Endometrial microvascular endothelial cells (primary cell): Measurements from ENCODE around the gene BCAS3. TPM values are rescaled to one million over a fixed set of nuclear protein-coding genes. Genes with fewer than 3 reads are reported as not detected.
"Not testable (repeated sequence)": the region's sequence is repeated elsewhere in the genome, so short reads cannot be mapped to it uniquely, and the experiment has no call there.

Experiments
- in situ Hi-C: cut with HindIII; loops from 2 replicates; pipeline ENCODE4 v1.10.0; 2017; ENCODE audit warnings: low sequenced_read_pairs, low pct_unique_long_range_greater_than_20kb; ENCODE audit errors: inconsistent ontology term
- total RNA-seq: library from RNA; depleted of rRNA; stranded (reverse); fragments of >200 nt; gene quantifications from one replicate; pipeline ENCODE4 v1.2.3, GENCODE V29; 2015; ENCODE audit errors: inconsistent ontology term

The BCAS3 gene
- total RNA-seq, 1 donor from 2014 or later, result 21.2 TPM

DNA sequence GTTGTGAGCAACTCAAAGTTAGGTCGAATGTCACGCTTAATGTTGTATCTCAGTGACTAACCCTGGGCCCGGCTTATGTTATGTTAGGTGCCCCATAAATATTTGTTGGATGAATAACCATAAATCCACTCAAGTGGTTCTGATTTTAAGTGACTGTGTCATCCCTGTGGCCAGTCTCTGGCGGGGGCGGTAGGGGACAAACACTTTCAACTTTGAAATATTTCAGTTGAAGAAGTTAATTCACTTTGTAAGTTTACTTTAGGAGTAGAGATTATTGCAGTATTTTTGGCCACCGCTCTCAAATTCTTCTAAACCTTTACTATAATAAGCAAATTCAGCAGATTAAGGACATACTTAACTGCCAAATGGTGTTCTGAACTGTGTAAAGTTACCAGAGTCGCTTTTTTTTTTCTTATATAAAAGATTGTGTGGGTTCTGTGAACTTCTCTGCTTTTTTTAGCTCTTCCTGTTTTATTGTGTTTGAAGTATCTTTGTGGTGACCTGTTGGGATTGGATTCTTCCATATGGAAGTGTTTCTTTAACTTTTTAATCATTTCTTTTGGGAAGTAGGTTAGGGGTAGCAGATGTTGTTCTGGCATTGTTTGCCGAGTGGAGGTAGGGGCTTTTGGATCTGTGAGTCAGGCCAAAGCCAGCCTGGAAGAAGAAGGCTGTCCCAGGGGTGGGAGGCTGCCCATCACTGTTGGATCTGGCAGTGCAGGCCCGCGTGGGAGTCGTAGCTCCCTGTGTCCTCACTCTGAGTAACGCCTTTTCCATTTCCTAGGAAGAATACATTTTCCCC, 660.5 kb downstream of the BCAS3 start:
- in situ Hi-C loops, result no loop called here

DNA sequence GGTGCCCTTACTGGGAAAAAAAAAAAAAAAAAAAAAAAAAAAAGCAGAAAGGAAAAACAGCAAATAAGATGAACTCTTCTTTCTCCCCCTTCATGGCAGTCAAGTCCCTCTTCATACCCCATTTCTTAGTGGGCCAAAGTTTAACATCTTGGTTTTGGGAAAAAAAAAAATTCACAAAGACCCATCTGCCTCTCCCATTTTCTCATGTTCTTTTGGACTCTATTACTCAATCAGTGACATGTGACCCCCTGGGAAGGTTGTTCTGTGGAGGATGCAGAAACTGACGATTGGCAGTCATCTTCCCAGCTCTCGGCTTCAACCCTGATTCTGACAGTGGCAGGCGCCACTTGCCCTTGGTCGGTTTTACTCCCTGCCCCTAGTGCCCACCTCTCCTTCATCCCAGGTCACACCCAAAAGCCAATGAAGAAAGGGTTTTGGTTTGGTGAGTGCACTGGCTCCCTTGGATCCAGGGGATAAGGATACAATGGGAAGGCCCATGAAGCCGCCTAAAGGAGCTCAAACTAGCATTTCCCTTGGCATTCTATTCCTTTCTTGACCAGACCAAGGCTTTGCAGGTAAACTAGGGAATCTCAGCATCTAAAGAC, 661.3 kb downstream of the BCAS3 start:
- in situ Hi-C loops, result no loop called here

DNA sequence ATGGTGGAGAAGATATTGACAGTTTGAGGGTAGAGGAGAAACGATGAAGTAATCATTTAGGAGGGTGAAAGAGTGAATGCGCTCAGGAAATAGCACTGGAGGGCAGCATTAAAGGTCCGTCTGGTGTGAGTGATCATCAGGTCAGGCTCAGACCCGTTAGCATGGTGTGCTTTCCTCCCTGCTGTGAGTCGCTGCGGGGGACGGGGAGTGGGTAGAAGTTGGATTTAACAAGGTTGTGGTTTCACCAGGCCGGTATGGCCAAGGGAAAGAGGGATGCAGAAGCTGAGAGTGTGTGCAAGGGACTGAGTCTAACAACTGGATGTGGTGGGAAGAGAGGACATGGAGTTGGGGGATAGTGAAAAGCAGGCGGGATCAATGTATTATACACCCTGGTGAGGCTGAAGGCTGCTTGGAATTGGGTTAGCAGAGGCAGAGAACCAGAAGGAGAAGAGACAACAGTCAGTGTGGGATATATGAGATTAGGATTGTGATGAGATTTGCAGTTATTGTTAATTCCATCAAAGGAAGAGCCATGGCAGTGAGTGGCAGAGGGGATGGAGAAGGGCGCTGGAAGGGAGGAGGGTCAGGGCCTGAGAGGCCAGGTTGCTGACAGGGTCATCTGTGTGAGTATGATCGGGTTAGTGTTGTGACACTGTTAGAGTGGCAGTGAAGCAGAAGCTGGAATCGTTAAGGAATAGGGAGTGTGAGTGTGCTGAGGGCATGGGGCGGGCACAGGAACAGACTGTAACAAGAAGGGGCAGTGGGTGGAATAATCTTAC, 663.0 kb downstream of the BCAS3 start:
- in situ Hi-C loops, result no loop called here

DNA sequence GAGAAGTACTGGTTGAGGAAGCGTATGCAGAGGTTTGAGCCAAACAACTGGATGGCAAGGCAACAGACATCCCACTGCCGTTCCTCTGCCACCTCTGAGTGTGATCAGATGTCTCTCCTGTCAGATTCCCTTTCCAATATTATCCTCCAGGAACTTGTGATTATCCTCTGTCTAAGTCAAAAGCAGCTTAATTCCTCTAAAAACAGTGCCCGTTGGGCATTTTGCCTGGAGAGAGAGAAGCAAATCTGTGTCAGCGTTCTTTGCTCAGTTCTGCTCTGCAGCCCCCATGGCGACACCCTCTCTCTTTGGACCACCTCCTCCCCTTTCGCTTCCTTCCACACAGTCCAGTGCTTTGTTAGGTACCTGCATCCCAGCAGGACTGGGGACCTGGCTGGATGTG, 665.9 kb downstream of the BCAS3 start:
- in situ Hi-C loops, result no loop called here

DNA sequence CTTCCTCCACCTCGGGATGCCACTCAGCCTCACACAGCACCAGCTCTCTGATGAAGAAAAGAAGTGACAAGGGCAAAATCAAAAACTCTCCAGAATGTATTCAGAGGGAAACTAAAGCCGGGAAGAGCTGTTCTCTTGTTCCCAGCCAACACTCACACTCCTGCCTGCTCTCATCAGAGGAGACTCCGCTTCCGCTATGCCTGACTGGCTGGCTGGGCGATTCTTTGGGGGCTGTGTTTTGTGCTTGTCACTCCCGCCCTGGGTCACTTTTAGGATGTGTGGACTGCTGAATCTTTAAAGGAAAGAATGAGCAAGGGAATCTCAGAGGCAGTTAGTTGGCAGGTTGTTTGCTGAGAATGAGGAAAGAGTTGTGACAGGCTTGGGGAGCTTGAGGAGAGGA, 667.4 kb downstream of the BCAS3 start:
- in situ Hi-C loops, result no loop called here

DNA sequence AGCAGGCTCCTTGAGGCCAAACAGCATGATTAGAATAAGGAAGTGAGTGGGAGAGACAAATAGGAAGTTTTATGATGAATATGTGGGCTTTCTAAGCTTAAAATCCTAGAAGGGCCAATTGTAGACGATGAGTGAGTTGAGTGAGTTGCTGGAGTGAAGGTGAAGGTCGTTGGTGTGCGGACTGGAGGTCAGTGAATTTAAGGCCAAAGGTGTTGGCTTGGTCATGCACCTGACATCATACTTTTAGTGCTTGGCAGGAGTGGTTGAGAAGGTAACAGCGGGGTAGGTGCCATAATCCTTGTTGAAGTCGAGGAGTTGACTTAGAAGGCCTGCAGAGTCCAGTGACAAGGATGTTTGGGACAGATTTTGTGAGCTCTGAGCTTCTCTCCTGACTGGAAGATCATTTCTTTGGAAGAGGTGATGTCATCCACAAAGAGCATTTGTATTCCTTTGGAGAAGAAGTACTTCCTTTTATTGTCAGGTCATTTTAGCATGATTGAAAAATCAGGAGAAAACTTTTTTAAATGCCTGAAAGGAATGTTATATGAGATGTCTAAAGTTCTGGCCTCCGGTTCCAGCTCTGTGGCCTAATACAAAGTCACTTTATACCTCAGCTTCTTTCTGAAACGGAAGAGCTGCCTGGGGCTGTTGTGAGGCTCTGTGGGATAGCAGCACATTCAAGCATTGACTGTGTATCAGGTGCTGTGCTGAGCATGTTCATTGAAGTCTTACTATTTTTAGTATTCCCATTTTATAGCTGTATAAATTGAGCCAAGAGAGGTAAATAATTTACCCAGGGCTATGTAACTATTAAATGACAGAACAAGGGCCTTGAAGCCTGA, 668.4 kb downstream of the BCAS3 start:
- in situ Hi-C loops, result no loop called here

DNA sequence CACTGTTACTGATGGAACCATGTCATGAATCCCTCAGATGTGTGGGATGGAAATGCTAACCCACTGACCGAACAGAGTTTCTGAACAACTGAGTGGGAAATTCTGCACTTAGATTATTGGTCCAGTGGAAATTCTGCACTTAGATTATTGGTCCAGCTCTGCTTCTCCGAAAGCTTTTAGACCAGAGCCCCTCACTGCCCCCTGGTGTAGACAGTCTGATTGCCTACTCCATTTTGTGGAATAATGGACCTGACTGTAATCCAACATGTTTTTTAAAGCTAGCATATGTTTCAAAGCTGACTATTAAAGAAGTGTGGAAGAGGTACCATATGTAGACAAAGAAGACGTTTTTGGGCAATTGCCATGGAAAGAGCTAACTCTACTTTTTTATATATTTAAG, 671.7 kb downstream of the BCAS3 start:
- in situ Hi-C loops, result no loop called here

DNA sequence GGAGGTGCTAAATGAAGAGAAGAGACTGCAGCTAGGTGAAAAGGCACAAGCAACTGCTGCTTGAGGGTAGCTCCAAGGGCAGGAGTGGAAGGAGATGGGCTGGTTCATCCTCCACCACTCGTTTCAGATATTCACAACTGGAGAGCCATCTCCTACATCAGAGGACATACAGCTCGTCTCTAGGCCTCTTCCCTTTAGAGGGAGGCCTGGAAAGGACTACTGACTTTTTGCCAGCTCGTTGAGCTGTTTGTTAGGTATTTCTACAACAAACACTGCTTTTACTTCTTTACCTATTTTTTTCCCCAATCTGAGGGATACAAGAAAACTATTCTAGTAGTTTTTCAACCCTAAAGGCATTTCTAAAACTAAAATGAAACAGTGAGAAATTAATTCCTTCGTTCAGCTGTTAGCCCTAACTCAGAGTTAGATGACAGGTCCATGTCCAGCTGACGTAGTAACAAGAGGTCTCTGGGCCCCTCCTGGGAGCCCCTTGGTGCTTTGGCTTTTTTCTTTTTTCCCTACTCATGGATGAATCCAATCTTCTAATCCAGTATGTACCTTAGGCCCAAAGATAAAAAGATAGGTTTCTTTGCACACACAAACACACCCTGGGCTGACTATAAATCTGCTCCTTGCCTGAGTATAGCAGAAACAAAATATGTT, 674.2 kb downstream of the BCAS3 start:
- in situ Hi-C loops, result no loop called here

DNA sequence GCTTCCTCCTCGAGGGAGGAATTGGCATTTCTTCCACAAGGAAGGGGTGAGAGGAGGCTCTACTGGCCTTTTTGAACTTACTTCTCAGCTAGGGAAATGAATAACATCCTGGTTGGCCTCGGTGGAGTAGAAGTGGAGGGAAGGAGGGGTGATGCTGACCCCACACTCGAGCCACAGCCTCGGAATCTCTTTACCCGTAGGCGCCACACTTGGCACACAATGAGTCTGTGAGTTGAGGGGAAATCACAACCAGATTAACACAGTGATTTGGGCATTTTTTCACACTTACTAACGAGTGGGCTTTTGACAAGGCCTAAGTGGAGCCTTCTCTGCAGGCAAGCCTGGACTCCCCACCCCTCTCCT, 674.7 kb downstream of the BCAS3 start:
- in situ Hi-C loops, result no loop called here

DNA sequence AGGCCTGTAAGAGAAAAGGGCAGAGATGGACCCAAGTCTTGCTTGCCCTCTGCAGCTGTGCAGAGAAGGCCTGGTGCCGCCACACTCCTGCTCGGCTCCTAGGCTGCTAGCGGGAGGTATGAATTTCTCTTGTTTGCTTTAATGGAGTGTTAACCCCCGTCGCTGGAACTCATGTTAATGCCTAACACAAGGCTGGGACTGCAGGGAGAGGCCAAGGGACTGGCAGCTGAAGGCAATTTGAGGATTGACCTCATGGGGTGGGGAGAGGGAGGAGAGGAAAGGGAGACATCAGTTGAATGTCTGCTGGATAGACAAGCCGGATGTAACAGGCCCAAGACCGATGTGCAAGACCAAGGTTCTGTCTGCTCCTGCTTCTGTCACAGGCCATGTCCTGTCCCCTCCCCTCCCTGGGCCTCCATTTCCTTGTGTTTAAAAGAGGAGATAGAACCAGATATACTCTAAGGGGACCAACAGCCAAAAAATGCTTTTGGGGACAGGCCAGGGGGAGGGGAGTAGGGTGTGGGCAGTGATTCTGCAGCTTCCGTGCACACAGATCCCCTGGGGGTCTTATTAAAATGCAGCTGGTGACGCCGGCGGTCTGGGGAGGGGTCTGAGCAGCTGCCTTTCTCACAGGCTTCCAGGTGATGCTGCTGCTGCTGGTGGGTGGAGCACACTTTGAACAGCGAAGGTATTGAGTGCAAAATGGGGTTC, 675.3 kb downstream of the BCAS3 start:
- in situ Hi-C loops, result no loop called here

DNA sequence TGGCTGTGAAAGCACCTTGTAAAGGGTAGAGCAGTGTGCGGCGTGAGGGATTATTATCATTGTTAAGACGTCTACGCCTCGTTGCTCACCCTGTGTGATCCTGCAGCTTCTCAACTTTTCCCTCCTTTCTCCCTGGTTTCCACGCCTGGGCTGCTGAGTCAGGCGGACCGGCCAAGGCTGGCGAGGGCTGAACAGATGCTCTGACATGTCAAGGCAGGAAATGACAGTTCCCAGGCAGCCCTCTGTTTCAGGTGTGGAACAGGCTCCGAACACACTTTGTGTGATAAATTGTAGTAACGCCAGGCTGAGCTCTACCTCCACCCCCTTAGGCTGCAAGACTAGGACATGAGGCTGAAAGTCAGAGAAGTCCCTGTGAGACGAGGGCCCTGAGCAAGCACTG, 676.0 kb downstream of the BCAS3 start:
- in situ Hi-C loops, result no loop called here

DNA sequence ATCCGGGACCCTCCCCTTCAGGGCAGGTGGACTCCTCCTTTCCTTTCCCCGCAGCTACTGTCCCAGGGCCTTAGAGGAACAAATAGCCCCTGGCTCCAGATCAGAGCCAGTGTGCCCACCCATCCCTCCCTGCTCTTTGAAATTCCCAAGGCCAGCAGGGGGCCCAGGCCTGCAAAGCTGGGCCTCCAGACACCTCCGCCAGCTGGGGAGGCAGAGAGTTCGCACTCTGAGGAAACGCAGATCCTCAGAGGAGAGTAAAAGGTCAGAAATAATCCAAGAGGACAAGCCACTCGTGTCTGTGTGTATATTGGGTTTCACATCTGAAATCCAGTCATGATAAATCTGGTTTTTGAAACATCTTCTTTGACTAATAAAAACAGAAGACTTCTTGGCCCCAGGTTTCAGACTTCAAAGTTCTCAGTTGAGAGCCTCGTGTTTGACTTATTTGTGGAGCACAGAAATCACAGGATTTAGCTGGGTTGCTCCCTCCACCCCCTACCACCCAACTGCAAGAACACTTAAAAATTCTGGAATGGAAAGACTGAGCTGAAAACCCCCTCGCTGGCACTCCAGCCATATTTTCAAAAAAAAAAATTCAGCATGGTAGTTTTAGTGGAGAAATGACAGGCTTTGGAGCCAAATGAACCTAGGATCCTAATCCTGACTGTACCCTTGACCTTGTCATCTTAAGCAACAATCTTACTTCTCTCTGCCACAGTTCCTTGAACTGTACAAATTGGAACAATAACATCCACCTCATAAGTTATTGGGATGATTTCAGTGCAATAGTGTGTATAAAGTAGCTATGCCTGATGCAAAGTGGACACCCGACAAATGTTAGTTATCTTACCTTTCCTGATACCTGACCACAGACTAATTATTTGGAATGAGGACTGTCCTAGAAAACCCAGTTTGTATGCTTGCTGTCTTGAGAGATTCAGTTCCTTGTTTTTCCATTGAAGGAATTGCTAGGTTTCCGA, 677.5 kb downstream of the BCAS3 start:
- in situ Hi-C loops, result no loop called here

DNA sequence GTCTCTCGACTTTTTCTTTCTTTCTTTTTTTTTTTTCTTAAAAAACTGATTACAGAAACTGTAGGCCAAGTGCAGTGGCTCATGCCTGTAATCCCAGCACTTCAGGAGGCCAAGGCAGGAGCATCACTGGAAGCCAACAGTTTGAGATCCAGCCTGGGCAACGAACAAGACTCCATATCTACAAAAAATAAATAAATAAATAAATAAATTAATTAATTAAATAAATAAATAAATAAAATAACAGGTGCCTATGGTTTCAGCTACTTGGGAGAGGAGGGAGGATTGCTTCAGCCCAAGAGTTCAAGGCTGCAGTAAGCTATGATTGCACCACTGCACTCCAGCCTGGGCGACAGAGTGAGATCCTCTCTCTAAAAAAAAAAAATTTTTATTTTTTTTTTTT, 679.4 kb downstream of the BCAS3 start:
- in situ Hi-C loops, result not testable (repeated sequence)

DNA sequence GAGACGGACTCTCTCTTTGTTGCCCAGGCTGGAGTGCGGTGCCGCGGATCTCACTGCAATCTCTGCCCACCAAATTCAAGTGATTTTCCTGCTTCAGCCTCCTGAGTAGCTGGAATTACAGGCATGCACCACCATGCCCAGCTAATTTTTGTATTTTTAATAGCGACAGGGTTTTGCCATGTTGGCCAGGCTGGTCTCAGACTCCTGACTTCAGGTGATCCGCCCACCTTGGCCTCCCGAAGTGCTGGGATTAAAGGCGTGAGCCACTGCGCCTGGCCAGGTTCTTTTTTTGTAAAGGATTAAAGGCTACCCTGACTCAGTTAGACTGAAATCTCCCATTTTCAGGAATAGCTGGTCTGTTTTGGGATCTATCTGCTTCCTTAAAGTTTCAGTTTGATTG, 681.9 kb downstream of the BCAS3 start:
- in situ Hi-C loops, result not testable (repeated sequence)

DNA sequence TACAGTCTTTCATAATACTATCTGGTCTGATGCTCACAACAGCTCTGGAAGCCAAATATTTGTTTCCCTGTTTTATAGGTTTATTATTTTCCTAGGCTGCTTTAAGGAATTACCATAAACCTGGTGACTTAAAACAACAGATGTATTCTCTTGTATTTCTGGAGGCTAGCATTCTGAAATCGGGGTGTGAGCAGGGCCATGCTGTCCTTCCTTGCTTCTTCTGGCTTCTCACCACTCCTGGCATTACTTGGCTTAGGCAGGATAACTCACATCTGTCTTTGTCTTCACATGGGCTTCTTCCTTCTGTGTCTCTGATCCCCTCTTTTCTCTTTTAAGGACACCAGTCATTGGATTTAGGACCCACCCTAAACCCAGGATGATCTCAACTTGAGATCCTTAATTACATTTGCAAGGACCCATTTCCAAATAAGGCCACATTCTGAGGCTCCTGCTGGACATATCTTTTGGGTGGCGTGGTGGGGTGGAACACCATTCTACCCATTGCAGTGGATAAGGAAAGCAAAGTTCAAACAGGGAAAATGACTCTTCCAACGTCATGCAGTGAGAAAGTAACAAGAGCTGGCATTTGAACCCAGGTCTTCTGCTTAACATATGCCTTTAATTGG, 682.8 kb downstream of the BCAS3 start:
- in situ Hi-C loops, result no loop called here

DNA sequence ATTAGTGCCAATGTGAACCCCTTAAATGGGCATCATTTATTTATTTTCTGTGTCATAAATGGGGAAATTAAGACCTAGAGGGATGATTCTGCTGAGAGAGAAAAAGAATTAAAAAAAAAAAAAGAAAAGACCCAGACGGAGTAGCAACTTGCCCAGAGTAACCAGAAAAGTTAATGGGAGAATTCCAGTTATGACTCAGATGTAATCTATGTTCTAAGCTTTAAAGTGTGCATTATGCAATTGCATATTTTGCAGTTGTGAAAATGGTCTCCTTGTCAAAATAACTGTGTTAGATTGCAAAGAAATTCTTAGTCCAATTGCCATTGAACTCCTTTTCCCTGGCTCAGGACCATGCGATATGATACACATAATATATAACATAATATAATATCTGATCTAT, 683.4 kb downstream of the BCAS3 start:
- in situ Hi-C loops, result no loop called here

DNA sequence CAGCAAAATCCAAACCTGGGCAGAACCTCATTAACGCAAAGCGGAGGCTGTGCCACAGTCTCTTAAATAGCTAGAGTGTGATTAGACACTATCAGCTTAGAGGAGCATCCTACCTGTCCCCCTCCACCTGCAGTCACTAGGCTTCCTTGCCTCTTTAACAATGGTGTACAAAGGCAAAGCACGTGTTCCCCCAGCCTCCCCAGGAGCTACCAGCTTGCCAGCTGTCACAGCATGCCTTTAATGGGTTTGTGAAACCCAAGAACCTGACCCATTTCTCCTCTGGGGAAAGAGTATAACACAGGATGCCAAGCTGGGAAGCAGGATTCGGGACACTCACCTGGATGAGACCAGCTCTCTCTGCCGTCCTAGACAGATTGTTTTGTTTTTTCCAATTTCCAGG, 684.7 kb downstream of the BCAS3 start:
- in situ Hi-C loops, result no loop called here
